ENCODE results near the gene KDM4B. TPM values are rescaled to one million over a fixed set of nuclear protein-coding genes. Genes with fewer than 3 reads are reported as not detected.

Gene KDM4B
- total and polyA plus RNA-seq, 4 donors: 17.1 to 49.5 (median 24.7) TPM

DNA sequence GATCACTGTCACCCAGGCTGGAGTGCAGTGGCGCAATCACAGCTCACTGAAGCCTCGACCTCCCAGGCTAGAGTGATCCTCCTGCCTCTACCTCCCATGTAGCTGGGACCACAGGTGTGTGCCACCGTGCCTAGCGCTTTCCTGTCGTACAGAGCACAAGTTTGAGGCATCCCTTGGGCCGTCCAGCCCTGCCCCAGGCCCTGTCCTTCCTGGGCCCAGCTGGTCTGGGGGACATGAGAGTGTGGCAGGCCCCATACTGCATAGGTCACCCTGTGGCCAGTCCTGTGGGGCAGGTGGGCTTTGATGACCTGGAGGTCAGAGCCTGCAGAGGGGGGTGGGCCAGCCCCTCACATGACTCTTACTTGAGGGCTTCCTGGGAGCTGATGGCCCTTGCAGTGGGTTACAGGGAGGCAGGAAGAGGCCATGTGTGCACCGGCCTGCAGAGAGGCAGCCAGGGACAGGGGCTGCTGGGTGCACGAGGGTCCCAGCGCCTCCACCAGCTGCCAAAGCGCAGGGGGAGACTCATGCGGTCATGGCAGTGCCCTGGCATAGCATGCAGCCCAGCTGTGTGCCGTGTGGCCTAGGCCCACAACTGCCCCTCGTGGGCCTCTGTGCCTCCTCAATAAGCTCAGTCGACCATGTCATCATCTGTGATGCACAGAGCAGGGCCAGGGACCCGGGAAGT, 61.4 kb downstream of the KDM4B start:
- ATAC-seq (ENCODE audit: insufficient read depth, low FRiP score) (no peak), DNase-seq (no peak)
- H3K36me3 ChIP-seq (ENCODE audit: control insufficient read depth in 4 of 4, insufficient read depth in 4 of 4, low read length in 4 of 4): peaks cover 0 to 16% (median 6%) of the 10 kb centered on the region in 4 donors
- no peak overlapping the region for H3K9ac ChIP-seq (ENCODE audit: insufficient read depth in 1 of 2, low read length in 2 of 2)
- H3K27ac ChIP-seq (ENCODE audit: low read depth in 1 of 2, low read length in 1 of 2): no peak overlapping the region
- 87 to 89% methylated on average over 15 of the region's 15 CpGs for WGBS, 2 donors
- no peak overlapping the region for H3K4me3 ChIP-seq
- no peaks in the 10 kb centered on the region for H3K27me3 ChIP-seq (ENCODE audit: control insufficient read depth in 3 of 3, insufficient read depth in 3 of 3, low read length in 2 of 3)
- H3K9me3 ChIP-seq (ENCODE audit: control insufficient read depth in 4 of 4, insufficient read depth in 3 of 4, low read length in 3 of 4): no peaks in the 10 kb centered on the region
- peaks cover 0 to 5% (median under 1%) of the 10 kb centered on the region in 5 donors for H3K4me1 ChIP-seq (ENCODE audit: control insufficient read depth in 5 of 5, insufficient read depth in 5 of 5, low read length in 5 of 5)
- TF ChIP-seq, protein P1, sequence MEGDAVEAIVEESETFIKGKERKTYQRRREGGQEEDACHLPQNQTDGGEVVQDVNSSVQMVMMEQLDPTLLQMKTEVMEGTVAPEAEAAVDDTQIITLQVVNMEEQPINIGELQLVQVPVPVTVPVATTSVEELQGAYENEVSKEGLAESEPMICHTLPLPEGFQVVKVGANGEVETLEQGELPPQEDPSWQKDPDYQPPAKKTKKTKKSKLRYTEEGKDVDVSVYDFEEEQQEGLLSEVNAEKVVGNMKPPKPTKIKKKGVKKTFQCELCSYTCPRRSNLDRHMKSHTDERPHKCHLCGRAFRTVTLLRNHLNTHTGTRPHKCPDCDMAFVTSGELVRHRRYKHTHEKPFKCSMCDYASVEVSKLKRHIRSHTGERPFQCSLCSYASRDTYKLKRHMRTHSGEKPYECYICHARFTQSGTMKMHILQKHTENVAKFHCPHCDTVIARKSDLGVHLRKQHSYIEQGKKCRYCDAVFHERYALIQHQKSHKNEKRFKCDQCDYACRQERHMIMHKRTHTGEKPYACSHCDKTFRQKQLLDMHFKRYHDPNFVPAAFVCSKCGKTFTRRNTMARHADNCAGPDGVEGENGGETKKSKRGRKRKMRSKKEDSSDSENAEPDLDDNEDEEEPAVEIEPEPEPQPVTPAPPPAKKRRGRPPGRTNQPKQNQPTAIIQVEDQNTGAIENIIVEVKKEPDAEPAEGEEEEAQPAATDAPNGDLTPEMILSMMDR (IDR thresholded peaks at IDR 0.05; ENCODE audit: control extremely low read depth, extremely low read depth): no peak

DNA sequence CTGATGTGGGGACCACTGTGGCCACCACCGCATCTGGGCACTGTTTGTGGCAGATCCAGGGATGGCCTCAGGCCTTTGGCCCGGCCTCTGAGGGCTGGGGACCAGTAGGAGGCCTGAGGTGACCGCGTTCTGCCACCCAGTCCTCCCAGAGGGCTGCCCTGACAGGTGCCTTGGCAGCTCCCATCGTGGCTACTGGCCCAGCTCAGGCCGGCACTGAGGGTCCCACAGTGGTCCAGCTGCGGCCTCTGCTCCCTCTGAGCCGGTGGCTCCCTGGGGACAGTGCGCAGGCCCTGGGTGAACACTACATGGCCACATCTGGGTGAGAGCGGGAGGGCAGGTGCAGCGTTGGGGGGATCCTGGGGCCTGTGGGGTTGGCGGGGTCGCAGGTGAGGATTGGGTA, 61.9 kb downstream of the KDM4B start:
- H3K4me1 ChIP-seq (ENCODE audit: control insufficient read depth in 5 of 5, insufficient read depth in 5 of 5, low read length in 5 of 5): peaks cover 0 to 10% (median 3%) of the 10 kb centered on the region in 5 donors
- 94% methylated on average over 13 of the region's 13 CpGs for WGBS, 2 donors
- no peaks in the 10 kb centered on the region for H3K9me3 ChIP-seq (ENCODE audit: control insufficient read depth in 4 of 4, insufficient read depth in 3 of 4, low read length in 3 of 4)
- TF ChIP-seq, protein P1 (IDR thresholded peaks at IDR 0.05; ENCODE audit: control extremely low read depth, extremely low read depth): no peak
- peaks cover 0 to 17% (median 6%) of the 10 kb centered on the region in 4 donors for H3K36me3 ChIP-seq (ENCODE audit: control insufficient read depth in 4 of 4, insufficient read depth in 4 of 4, low read length in 4 of 4)
- H3K27me3 ChIP-seq (ENCODE audit: control insufficient read depth in 3 of 3, insufficient read depth in 3 of 3, low read length in 2 of 3): no peaks in the 10 kb centered on the region
- H3K27ac ChIP-seq (ENCODE audit: low read depth in 1 of 2, low read length in 1 of 2): no peak overlapping the region
- H3K4me3 ChIP-seq: no peak overlapping the region
- no peak overlapping the region for H3K9ac ChIP-seq (ENCODE audit: insufficient read depth in 1 of 2, low read length in 2 of 2)
- DNase-seq: no peak
- ATAC-seq (ENCODE audit: insufficient read depth, low FRiP score): no peak

DNA sequence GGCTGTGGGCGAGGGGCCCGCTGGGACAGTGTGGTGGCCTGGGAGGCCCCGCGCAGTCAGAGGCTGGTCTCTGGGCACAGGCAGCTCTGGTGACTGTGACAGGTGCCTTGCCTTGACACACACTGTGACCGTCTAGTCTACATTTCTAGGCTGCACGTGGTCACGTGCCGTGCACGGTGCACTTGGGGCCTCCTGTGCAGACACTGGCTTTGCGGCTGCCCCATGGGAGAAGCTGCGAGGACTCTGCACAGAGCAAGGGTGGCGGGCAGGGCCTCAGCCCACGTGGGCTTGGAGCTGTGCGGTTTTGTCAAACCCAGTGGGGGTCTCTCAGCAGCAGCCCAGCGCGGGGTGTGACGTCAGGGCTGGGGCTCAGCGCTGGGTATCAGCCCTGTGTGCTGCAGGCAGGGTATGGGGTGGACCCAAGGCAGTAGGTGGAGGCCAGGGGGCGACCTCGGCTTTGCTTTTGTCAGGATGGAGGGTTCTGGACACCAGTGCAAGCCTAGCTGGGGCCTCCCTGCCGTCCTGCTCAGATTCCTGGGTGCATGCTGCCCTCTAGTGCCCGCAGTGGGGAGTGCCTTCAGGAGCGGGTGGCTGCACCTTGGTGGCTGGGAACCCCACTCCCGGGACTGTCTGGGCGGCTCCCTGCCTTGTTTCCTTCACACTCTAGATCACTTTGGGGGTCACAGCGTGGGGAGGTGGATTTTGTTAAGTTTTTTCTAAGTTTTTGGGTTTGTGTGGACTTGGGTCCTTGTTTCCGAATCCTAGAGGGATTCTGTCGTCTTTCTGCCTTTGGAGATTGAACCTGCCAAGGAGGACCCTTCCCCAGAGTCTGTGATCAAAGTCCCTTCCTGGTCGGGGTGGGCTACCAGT, 62.6 kb downstream of the KDM4B start:
- Histone ChIP-seq H3K4me3 (no peak overlapping the region), H3K36me3 (ENCODE audit: control insufficient read depth in 4 of 4, insufficient read depth in 4 of 4, low read length in 4 of 4) (peaks cover 0 to 17% (median 6%) of the 10 kb centered on the region in 4 donors), H3K9ac (ENCODE audit: insufficient read depth in 1 of 2, low read length in 2 of 2) (no peak overlapping the region), H3K27me3 (ENCODE audit: control insufficient read depth in 3 of 3, insufficient read depth in 3 of 3, low read length in 2 of 3) (no peaks in the 10 kb centered on the region), H3K4me1 (ENCODE audit: control insufficient read depth in 5 of 5, insufficient read depth in 5 of 5, low read length in 5 of 5) (peaks cover 0 to 15% (median 5%) of the 10 kb centered on the region in 5 donors), H3K9me3 (ENCODE audit: control insufficient read depth in 4 of 4, insufficient read depth in 3 of 4, low read length in 3 of 4) (no peaks in the 10 kb centered on the region), H3K27ac (ENCODE audit: low read depth in 1 of 2, low read length in 1 of 2) (no peak overlapping the region)
- DNase-seq (peak; percentile 76 to 82 (median 80)), ATAC-seq (ENCODE audit: insufficient read depth, low FRiP score) (peak; percentile 88)
- TF ChIP-seq, protein P1 (IDR thresholded peaks at IDR 0.05; ENCODE audit: control extremely low read depth, extremely low read depth): peak; percentile 87
- 57 to 60% methylated on average over 29 of the region's 29 CpGs for WGBS, 2 donors
